GM19438 (cell line): ENCODE data around the gene SENP7.
A peak's percentile ranks its signal among the peaks of the same experiment; 100 is the strongest.
"Not testable (repeated sequence)": the region's sequence is repeated elsewhere in the genome, so short reads cannot be mapped to it uniquely, and the experiment has no call there.

Experiments
- ATAC-seq: cut with Tn5 transposase; IDR thresholded peaks from one replicate; pipeline ENCODE4 v1.9.1; 2021; ENCODE audit warnings: low read depth; ENCODE audit not compliant: unreplicated experiment

Gene SENP7

DNA sequence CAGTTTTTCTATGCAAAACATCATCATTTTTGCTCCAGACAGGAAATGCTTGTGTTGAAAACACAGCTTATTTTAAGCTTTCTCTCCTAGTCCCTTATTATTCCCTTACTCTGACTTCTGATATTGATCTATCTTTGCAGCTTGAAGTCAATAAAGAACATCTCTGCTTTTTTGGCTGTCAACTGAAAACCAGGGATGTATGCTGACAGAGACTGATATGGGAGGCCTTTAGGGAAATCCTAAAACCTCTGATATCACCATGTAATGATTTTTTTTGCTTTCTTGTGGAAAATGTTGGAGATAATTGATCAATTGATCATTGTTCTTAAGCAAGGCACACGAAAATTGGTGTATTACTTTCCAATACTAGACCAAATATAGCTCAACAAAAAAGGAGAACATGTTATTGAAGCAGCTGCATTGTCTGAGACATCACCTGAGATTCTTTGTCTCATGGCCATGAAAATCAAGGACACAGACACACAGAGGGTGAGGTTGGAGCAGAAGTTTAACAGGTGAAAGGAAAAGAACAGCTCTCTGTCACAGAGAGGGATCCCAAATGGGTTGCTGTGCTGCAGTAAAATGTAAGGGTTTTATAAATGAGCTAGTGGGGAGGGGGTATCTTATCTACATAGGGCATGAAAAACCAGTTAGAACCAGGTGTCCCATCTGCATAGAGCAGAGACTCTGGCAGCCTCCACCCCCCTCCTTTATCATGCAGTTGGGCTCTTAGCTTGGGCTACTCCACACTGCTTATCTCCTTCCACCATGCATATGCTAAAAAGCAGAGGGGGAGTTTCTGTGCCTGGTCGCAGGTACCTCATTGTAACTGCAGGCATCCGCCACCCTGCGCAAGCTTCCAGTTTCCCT lies 17.0 kb upstream of the SENP7 start:
- no peak for ATAC-seq

DNA sequence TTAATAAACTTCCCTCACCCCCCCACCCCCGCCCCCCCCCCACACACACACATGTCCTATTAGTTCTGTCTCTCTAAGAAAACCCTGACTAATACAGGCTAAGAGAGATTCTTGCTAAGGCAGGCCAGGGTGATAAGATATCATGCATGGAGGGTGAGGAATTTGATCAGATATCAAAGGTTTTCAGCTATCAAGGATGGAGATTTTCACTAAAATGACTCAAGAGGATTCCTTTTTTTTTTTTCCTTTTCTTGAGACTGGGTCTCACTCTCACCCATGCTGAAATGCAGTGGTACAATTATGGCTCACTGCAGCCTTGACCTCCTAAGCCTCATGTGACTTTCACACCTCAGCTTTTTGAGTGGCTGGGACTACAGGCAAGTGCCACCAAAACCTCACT lies 14.9 kb upstream of the SENP7 start:
- ATAC-seq = no peak

DNA sequence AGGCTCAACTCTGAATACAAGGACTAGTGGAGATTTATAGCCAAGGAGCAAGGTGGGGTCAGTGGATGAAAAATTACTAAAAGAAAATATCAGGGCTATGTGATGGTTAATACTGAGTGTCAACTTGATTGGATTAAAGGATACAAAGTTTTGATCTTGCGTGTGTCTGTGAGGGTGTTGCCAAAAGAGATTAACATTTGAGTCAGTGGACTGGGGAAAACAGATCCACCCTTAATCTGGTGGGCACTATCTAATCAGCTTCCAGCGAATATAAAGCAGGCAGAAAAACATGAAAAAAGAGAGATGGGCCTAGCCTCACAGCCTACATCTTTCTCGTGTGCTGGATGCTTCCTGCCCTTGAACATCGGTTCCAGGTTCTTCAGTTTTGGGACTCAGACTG lies 14.4 kb upstream of the SENP7 start:
- ATAC-seq = no peak

DNA sequence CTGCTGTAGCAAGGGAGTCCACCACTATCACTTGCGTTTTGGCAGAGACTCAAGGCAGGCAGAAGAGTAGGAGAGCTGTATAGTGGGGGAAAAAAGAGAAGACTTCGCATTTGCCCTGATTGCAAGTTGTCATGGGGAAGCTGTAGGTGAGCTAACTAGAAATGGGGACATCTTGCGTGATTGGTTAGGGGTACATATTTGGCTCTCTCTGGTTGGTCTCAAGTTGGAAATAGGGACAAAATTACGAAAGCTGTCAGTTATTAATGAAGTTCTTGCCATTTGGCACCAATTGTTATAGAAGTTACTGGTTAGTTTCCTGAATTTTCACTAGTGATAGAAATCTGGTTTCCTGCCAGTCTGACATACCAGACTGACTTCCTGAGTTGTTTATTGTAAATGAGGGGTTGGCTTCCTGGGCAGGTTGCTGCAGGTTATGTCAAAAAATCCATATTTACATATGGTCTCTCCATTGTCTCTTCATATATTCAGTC lies 8.2 kb upstream of the SENP7 start:
- no peak for ATAC-seq

GRCh38 chr3:101519685-101520365 lies 6.8 kb upstream of the SENP7 start:
- no peak for ATAC-seq

GRCh38 chr3:101518421-101518871 lies 5.4 kb upstream of the SENP7 start:
- ATAC-seq = peak; percentile 96

- ATAC-seq = peak; percentile 22
These were observed 491 bp upstream of the SENP7 start for GRCh38 chr3:101513419-101513986.

GRCh38 chr3:101512396-101512645 lies 691 bp downstream of the SENP7 start:
- ATAC-seq = peak; percentile 42

DNA sequence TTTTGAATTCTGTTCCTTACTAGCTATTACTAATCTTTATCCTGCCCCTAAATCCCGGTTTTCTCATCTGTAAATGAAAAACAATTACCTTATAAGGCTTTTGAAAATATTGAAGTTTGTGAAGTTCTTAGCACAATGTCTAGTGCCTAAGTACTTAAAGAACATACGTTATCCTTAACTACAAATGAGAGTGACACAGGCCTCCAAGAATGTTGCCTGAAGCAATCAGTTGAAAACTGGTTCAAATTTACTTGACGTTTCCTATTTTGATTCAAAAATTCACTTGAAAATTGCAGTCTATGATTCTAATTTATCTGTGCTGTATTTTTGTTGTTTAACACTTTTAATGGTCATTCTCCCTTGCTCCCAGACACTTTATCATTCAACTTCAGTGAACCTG lies 3.2 kb downstream of the SENP7 start:
- no peak for ATAC-seq

- ATAC-seq = no peak
These were observed 3.7 kb downstream of the SENP7 start for GRCh38 chr3:101509281-101509680.

DNA sequence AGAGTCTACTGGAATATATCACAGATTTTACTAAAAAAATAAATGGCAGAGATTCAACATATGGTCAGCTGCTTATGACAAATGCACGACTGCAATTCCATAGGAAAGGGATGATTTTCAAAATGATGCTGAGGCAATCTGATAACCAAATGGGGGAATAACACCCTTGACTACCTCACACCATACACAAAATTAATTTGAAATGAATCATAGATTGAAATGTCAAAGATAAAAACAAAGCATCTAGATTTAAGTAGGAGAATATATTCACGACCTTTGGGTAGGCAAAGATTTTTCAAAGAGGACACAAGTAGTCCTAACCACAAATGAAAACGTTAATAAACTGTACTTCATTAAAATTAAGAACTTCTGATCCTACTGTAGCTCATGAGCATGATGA lies 11.2 kb downstream of the SENP7 start:
- no peak for ATAC-seq

- no peak for ATAC-seq
These were observed 12.8 kb downstream of the SENP7 start for GRCh38 chr3:101500208-101500607.

- ATAC-seq = no peak
These were observed 15.2 kb downstream of the SENP7 start for GRCh38 chr3:101497803-101498202.

GRCh38 chr3:101495552-101495951 lies 17.5 kb downstream of the SENP7 start:
- ATAC-seq = no peak

DNA sequence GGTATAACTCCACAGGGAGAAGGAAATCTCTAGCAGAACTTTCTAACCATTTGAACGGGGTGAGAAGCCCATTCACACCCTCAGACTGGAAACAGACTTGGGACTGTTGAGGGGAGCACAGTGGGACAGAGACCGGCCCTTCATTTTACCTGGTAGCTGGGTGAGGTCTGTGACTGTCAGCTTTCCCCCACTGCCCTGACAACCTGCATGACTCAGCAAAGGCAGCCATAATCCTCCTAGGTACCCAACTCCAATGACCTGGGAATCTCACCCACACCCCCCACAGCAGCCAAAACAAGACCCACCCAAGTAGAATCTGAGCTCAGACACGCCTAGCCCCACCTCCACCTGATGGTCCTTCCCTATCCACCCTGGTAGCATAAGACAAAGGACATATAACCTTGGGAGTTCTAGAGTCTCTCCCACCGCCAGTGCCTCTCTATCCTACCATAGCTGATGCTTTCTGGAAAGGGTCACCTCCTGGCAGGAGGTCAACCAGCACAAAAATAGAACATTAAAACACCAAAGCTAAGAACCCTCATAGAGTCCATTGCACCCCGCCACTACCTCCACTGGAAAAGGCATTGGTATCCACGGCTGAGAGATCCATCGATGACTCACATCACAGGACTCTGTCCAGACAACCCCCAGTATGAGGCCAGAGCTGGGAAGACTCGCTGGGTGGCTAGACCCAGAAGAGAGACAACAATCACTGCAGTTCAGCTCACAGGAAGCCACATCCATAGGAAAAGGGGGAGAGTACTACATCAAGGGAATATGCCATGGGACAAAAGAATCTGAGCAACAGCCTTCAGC lies 28.0 kb downstream of the SENP7 start:
- ATAC-seq = no peak

DNA sequence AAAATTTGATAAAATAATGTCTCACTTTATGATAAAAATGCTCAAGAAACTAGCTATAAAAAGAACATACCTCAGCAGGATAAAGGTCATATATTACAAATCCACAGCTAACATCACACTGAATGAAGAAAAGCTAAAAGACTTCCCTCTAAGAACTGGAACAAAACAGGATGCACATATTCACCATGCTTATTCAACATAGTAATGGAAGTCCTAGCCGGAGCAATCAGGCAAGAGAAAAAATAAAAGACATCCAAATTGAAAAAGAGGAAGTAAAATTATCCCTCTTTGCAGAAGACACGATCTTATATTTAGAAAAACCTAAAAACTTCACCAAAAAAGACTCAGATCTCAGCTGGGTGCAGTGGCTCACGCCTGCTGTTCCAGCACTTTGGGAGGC lies 34.0 kb downstream of the SENP7 start:
- no peak for ATAC-seq

- not testable (repeated sequence) for ATAC-seq
These were observed 38.0 kb downstream of the SENP7 start for GRCh38 chr3:101474841-101475552.

GRCh38 chr3:101468676-101469075 lies 44.3 kb downstream of the SENP7 start:
- ATAC-seq = not testable (repeated sequence)

GRCh38 chr3:101467310-101467663 lies 45.7 kb downstream of the SENP7 start:
- ATAC-seq = not testable (repeated sequence)
